HG02588 (cell line): ENCODE results near the gene TMEM88.

Source experiments
- ATAC-seq: cut with Tn5 transposase; IDR thresholded peaks from one replicate; pipeline ENCODE4 v1.9.1; 2021; ENCODE audit warnings: mild to moderate bottlenecking, moderate library complexity; ENCODE audit not compliant: unreplicated experiment

TMEM88 gene

DNA sequence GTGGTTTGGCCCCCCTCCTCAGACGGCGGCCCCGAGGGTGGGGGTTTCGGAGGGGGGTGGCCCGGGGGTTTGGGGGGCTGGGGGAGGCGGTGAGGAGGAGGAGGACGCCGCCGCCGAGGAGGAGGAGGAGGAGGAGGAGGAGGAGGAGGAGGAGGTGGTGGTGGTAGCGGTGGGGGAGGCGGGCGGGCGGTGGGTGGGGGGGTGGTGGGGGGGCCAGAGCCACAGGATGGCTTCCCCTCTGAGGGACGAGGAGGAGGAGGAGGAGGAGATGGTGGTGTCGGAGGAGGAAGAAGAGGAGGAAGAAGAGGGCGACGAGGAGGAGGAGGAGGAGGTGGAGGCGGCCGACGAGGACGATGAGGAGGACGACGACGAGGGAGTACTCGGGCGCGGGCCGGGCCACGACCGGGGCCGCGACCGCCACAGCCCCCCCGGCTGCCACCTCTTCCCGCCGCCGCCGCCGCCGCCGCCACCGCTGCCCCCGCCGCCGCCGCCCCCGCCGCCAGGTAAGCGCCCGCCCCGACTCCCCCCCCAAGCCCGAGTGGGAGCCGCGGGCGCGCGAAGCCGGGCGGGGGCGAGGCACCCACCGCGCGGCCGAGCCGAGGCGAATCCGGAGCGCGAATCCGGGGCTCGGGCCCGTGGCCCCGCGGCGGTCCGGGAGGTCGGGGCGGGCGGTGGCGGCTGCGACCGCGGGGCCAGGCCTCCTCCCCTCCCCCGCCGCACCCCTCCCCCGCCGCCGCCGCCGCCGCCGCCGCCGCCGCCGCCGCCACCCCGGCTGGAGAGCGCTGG lies 29.9 kb downstream of the TMEM88 start:
- no peak for ATAC-seq

DNA sequence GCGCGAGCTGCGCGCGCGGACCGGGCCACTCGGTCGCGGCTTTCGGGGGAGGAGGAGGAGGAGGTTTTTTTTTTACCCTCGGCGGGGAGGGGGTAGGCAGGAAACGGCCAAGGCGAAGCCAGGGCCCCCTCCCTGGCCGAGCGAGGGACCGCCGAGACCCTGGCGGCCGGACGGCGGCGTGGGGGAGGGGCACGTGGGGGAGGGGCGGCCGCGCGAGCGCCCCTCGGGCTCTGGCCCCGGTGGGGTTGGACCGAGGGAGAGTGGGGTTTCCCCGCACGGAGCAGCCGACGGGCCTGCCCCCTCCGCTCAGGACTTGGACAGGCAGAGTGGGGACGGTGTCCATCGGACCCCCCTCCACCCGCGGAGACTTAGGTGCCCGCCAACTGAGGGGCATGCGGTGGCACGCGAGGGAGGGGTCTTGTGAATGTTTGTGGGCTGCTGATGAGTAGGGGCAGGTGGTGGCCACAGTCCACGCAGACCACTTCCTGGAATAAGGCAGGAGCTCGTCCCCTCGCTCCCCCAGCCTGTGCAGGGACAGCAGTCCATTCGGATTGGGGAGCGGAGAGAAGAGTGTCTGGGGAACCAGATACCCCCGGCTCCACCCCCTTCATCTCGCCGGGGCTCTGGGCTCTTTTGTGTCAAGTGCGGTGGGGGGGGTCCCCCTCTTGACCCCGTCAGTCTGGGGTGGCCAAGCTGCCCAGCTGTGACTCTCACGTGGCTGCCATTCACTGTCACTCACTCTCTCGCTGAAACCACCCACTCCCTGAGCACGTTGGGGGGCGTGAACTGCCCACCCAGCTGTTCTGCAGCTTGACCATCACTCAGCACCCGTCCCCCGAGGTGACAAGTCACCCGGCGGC lies 30.7 kb downstream of the TMEM88 start:
- ATAC-seq = no peak

DNA sequence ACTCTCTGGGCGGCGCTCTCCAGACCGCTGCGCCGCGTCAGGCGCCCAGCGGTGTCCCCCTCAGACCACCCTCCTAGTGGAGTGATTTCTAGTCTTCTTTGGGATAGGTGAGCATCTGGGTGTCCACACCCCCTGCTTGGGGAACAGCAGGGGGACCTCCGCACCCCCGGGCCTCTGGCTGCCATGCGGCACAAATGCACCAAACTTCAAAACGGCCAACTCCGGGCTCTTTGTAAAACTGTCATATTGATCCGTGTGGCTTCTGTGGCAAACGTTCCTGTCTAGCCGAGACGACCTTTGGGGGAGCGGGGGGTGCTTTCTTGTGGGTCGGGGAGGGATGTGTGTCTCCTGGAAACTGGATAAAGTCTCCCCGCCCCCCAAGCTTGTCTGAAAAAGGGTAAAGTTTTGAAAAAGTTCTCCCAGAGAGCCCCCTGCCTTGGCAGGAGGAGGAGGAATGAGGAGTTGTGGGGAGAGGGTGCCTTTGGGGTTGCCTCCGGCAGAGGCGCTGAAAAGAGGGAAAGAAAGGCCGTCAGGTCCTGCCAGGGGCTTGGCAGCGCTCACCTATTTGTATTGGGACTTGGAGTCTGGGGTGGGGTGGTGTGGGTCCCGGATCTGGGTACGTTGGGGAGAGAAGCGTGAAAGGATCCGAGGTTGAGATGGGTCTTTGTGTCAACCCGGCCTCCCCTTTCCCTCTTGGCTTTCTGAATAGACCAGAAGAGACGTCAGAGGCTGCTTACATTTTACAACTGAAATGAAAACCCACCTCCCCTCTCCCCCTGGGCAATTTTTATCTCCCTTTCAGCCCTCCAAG lies 31.6 kb downstream of the TMEM88 start:
- no peak for ATAC-seq

DNA sequence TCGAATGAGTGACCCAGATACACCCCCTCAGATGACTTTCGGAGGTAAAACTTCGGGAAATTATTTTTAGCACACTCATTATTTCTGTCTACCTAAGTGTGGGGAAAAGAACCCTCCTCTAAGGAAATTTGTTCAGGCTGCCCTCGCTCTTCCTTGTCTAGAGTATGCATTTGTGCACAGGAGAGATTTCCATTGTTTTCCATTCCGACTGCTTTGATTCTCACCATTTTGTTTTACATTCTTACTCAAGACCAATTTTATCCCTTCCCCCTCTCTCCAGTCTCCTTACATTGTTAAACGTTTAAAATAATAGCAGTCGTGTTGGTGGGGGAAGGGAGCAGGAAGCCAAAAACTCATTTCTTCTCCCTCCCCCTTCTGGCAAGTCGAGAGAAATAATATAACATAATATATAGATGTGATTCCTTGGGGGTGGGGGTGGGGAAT lies 32.2 kb downstream of the TMEM88 start:
- no peak for ATAC-seq

DNA sequence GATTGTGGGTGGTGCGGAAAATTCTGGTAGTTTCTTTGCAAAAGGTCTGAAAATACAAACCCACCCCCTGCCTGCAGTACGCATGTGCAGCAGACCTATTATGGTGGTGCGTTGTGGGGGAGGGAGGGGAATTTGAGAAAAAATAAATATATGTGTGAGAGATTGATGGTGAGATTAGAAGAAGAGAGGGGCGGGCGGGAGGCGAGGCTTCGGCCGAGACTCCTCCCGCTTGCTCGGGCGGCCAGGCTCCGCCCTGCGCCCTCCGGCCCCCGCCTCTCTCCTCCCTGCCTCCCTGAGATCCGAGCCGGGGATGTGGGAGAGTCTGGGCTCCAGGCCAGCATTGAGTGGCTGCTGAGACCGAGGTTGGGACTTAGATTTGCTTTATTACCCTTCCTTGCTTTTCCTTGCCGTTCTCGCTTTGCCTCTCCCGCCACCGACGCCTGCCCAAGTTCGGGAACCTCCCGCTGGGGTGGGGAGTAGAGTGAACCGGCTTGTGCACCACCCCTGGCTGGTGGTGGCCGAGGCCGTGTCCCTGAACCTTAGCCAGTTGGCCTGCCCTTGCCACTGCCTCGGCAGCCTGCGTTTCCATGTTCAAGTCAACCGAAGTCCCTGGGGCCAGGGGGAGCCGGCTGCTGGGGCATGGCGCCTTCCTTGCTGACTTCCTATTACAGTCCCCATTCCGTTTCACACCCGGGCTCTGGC lies 32.8 kb downstream of the TMEM88 start:
- ATAC-seq = peak; percentile 40

DNA sequence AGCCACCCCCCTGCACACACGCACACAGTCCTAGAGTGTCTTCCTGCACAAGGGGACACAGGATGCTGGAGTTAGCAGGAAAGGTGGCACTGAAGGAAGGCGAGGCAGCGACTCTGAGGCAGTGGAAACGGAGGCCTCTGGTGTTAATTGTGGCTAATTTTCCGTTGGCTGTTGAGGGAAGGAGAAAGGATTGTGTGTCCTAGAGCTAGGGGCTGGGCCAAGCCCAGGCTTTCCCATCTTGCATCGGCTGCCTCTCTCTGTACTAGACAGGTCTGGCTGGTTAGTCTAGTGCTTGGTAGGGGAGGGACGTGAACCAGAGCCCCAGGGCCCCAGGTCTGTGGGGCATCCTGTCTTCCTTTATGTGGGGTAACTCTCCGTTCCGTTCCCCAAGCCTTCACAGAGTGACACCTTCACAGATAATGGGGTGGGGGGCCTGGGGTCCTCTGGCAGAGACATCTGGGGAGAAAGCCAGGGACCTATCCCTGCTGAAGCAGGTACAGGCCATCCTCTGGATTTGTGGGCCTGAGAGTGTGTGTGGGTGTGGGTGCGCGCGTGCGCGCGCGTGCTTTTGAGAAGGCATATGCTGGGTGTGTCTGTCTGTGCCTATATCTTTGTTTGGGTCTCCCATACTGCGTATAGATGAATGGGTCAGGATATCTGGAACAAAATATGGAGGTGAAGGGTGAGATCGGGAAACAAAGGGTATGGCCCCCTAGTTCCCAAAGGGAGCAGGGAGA lies 33.5 kb downstream of the TMEM88 start, which contains the start of gene CHD3:
Gene CHD3 (plus strand): TSS at position 606 of the 737 bp plus-strand sequence. CDS start 212 bp downstream, outside the sequence.
- no peak for ATAC-seq

DNA sequence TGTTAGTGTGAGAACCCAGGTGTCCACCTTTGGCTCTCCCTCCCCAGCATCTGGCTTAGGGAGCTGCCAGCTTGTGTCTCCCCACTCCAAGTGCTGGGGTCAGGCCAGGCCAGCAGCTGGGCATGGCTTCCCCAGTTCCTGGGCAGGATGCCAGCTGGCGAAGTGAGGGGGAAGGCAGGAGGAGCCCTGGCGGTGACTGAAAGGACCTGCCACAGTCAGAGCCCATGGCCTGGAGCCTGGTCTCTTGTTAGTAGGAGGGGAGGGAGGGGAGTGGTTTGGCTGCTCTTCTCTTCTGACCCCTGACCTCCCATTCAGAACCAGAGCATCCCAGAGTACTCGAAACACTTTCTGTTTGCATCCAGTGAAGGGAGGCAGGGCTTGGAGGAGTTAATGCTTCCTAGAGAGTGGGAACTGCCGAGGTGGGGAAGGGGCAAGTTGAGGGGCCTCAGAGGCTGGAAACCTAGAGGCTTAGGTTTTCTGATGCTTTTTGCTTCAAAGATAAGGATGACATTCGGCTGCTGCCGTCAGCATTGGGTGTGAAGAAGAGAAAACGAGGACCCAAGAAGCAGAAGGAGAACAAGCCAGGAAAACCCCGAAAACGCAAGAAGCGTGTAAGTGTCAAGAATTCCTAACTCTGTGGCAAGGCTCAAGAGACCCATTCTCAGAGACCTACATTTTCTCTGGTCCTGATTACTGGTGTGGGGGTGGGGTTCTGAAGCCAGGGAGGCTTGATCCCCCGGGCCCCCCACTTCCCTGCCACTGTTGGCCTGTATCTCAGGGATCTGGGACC lies 34.5 kb downstream of the TMEM88 start:
- ATAC-seq = no peak

DNA sequence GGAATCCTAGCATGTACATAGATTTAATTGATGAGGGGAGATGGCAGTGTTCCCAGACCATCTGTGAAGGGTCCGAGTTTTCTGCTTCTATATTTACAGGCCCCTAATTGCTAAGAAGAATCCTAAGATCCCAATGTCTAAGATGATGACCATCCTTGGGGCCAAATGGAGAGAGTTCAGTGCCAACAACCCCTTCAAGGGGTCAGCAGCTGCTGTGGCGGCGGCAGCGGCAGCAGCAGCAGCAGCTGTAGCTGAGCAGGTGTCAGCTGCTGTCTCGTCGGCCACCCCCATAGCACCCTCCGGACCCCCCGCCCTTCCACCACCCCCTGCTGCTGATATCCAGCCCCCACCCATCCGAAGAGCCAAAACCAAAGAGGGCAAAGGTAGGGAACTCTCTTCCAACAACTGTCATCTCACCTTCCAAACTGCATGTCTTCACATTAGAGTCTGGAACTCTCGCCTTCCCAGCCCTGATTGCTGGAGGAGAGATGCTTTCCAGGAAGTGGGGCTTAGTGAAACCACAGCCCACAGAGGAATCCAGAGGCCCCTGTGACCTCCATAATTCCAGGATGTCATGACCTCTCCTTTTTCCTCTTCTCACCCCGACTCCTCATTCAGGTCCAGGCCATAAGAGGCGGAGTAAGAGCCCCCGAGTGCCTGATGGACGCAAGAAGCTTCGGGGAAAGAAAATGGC lies 38.5 kb downstream of the TMEM88 start:
- ATAC-seq = no peak

DNA sequence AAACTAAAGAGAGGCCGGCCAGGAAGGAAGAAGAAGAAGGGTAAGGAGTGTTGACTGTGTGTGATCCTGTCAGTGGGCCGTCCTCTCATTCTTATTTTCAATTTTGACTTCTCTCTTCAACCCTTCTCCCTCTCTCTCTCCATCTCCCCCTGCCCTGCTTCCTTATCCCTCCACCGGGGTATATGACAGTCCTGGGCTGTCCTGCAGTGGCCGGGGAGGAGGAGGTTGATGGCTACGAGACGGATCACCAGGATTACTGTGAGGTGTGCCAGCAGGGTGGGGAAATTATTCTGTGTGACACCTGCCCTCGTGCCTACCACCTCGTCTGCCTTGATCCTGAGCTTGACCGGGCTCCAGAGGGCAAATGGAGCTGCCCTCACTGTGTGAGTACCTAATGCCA lies 39.4 kb downstream of the TMEM88 start:
- no peak for ATAC-seq

DNA sequence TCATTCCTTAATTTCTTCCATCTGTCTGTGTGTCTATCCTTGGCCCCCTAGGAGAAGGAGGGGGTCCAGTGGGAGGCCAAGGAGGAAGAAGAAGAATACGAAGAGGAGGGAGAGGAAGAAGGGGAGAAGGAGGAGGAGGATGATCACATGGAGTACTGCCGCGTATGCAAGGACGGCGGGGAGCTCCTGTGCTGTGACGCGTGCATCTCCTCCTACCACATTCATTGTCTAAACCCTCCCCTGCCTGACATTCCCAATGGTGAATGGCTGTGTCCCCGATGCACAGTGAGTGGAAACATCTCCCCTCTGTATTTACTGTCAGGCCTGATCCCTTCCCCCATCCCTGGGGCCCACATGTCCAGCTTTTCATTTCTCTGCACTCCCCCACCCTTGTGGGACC lies 40.0 kb downstream of the TMEM88 start:
- ATAC-seq = no peak

DNA sequence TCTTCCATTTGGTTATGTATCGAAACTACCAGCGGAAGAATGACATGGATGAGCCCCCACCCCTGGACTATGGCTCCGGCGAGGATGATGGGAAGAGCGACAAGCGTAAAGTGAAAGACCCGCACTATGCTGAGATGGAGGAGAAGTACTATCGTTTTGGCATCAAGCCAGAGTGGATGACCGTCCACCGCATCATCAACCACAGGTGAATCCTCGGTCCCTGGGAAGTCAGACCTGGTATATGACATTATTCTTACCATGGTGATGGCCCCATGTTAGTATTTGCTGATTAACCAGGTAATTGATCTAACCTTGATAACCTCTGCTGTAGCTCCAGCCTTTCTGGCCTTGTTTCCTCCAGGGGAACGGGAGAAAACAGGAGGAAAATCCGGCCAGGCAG lies 42.2 kb downstream of the TMEM88 start:
- ATAC-seq = no peak

DNA sequence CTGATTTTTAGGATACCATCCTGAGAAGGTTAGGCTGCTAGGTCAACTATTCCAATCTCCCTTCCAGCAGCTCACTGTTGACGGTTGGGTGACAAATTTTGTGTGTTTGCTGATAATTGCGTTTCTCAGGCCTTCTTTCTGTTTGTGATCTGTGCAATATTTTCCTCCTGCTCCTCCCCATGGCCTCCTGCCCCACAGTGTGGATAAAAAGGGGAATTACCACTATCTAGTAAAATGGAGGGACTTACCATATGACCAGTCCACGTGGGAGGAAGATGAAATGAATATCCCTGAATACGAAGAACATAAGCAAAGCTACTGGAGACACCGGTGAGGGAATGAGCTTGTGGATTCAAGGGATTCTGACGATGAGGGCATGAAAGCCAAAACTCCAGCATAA lies 42.9 kb downstream of the TMEM88 start:
- ATAC-seq = no peak

DNA sequence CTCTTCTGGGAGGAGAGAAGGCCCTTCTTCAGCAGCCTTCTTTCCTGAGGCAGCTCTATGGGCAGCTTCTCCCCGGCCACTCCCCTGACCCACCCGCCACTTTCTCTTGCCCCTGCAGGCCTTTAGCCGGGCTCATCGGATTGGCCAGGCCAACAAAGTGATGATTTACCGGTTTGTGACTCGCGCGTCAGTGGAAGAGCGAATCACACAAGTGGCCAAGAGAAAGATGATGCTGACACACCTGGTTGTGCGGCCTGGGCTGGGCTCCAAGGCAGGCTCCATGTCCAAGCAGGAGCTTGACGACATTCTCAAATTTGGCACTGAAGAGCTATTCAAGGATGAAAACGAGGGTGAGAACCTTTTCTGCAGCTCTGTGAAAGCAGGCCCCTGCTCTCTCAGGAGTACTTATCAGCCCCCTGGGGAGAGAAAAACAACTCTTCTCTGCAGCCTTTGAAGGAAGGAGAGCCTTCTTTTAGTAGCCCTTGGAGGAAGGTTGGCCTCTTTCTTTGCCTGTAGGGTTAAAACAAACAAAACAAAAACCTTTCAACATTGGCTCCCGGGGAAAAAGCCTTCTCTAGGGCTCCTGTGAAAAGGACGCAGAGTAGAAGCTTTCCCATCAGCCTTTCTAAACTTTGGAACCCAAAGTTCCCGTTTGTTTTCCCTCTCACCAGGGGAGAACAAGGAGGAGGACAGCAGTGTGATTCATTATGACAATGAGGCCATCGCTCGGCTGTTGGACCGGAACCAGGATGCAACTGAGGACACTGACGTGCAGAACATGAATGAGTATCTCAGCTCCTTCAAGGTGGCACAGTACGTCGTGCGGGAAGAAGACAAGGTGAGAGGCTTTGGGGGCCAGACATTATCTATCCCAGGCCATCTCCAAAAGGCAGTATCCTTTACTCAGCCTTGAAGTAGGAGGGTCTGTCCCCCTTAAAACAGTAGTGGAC lies 48.6 kb downstream of the TMEM88 start:
- ATAC-seq = no peak
